Effector CD8-positive, alpha-beta T cell (primary cell): ENCODE results near the gene USP51.
"Not testable (repeated sequence)": the region's sequence is repeated elsewhere in the genome, so short reads cannot be mapped to it uniquely, and the experiment has no call there.

Source experiments
- DNase-seq: peaks from one replicate; lab custom pipeline; 2025; lab: John Stamatoyannopoulos, UW

The USP51 gene

DNA sequence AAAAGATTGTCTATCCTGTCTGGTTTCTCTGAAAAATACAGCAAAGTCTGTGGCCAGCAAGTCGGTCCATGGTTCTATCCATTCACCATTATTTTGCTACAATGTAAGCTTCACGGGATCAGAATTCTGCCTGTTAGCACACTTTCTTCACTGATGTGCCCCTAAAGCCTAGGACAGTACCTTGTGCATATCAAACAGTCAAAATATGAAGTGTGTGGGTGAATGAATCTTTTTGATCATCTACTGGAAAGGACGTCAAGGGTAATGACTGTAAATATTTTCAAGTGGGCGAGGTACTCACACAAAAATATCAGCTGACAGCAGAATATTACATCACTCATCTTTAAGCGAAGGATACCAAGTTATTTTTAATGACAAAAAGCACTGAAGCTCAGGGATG, 24.5 kb downstream of the USP51 start:
- not testable (repeated sequence) for DNase-seq

DNA sequence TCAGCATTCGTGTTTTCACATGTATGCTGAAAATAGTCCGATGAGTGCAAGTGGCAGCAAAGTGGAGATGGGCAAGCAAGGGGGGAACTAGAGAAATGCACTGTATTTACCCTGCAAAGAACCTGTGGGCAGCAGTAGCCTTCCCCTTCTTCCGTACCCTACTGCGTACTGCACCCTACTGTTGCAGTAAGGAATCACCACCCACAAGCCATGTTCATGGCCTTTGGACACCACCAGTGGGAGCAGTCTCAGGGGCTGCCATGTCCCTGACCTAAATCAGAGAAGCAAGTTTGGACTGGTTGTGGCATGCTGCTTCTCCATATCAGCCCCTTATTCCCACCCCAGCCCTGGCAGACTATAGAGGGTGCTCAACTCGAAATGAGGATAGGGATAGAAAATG, 25.6 kb downstream of the USP51 start:
- DNase-seq, result not testable (repeated sequence)

DNA sequence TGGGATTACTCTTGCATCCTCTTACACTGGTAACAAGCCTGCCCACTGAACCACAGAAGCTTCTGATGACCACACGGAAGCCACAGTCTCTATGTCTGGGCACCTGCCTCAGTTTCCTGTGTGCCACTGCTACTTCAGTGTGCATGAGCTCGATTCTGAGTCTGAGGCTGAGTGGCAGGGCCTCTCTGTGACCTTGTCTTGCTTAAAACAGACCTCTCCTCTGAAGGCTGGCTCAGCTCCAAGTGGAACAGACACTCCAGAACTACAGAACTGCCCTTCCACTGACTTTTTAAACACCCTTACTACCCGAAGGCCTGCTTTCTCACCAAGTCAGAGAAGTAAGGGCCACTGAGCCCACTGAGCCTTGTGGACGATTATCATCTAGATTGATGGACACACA, 29.7 kb downstream of the USP51 start:
- DNase-seq, result not testable (repeated sequence)

- not testable (repeated sequence) for DNase-seq
These were observed 30.2 kb downstream of the USP51 start for GRCh38 chrX:55459426-55459825.

- not testable (repeated sequence) for DNase-seq
These were observed 33.9 kb downstream of the USP51 start for GRCh38 chrX:55455708-55456107.

DNA sequence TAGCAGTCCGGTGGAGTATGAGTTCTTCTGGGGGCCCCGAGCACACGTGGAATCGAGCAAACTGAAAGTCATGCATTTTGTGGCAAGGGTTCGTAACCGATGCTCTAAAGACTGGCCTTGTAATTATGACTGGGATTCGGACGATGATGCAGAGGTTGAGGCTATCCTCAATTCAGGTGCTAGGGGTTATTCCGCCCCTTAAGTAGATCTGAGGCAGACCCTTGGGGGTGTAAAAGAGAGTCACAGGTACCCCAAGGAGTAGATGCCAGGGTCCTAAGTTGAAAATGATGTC, 36.9 kb downstream of the USP51 start:
- no peak for DNase-seq

GRCh38 chrX:55451990-55452832, 37.4 kb downstream of the USP51 start, which contains the start of gene MAGEH1:
Gene MAGEH1, plus strand, starts transcription at chrX:55452127. Its CDS starts 248 bp downstream, at chrX:55452375.
- peak; percentile 61 for DNase-seq

GRCh38 chrX:55451626-55451989, 38.0 kb downstream of the USP51 start:
- no peak for DNase-seq

DNA sequence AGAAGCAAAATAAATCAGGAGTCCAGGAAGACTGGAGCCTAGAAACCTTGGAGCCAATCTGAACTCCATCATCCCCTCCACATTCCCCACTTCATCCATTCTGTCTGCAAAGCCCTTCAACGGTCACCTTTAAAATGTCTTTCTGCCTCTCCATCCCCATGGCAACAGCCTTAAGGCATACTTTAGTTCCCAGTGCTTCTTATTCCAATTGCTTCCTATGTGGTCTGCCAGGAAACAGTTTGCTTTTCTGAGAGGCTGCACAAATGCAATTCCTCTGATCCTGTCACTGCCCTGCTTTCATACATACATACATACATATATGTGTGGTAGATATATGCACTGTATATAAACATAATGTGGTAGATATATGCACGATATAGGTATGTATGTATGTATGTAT, 38.5 kb downstream of the USP51 start:
- DNase-seq, result no peak

DNA sequence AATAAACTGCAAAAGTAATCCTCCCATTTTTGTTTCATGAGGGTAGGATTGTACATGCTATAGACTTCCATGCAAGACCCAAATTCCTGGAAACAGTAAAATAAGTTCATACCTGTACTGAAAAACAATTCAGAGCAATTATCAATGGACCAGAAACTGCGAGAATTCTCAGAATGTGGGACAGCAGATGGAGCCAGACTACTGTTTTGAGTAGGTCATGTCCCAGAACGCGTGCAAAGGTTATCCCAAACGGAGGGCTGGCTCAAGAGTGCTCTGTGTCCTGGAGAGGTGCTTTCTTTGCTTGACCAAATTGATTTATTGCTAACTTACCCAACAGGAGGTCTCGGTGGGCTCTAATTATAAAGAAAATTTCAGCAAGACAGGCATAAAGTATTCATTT, 39.4 kb downstream of the USP51 start:
- no peak for DNase-seq

DNA sequence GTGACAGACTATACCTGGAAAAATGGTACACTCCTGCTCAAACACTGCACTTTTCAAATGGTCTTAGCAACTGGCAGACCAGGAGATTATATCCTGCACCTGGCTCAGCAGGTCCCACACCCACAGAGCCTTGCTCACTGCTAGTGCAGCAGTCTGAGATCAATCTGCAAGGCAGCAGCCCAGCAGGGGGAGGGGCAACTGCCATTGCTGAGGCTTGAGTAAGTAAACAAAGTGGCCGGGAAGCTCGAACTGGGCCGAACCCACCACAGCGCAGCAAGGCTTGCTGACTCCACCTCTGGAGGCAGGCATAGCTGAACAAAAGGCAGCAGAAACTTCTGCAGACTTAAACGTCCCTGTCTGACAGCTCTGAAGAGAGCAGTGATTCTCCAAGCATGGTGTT, 46.2 kb downstream of the USP51 start:
- DNase-seq, result not testable (repeated sequence)
